Neural cell (in vitro differentiated cells): ENCODE results near the gene CD14. TPM values are rescaled to one million over a fixed set of nuclear protein-coding genes. Genes with fewer than 3 reads are reported as not detected.

Source experiments
- H2AFZ ChIP-seq: fragments of 200-600, 300-800 bp; sonication (generic), shearing (Covaris generic); 2 replicates; pipeline ENCODE4 v1.6.0; 2014; ENCODE audit warnings: low read depth, mild to moderate bottlenecking, antibody characterized with exemption, low read length, moderate library complexity
- H3F3A ChIP-seq: fragments of 200-600 bp; shearing (Covaris generic); 2 replicates; pipeline ENCODE4 v1.6.1; 2016; ENCODE audit warnings: mild to moderate bottlenecking, moderate library complexity, mixed read lengths, antibody characterized with exemption, low read length; ENCODE audit not compliant: insufficient read depth, poor library complexity, severe bottlenecking
- H3K27ac ChIP-seq: fragments of 200-600, 300-800 bp; sonication (generic), shearing (Covaris generic); 2 replicates; pipeline ENCODE4 v1.5.1; 2014; ENCODE audit warnings: mild to moderate bottlenecking, low read length, moderate library complexity
- H3K27me3 ChIP-seq: fragments of 300-800, 200-600 bp; sonication (generic), shearing (Covaris generic); 2 replicates; pipeline ENCODE4 v1.6.0; 2014; ENCODE audit warnings: mild to moderate bottlenecking, low read depth, low read length, moderate library complexity; ENCODE audit not compliant: insufficient read depth
- H3K36me3 ChIP-seq: fragments of 300-800, 200-600 bp; sonication (generic), shearing (Covaris generic); 2 replicates; pipeline ENCODE4 v1.5.1; 2014; ENCODE audit warnings: mild to moderate bottlenecking, antibody characterized with exemption, low read length, moderate library complexity; ENCODE audit not compliant: insufficient read depth
- H3K4me2 ChIP-seq: fragments of 300-800, 200-600 bp; sonication (generic), shearing (Covaris generic); 2 replicates; pipeline ENCODE4 v1.6.0; 2014; ENCODE audit warnings: mild to moderate bottlenecking, low read length
- H3K4me3 ChIP-seq: fragments of 300-800, 200-600 bp; sonication (generic), shearing (Covaris generic); 2 replicates; pipeline ENCODE4 v1.5.1; 2014; ENCODE audit warnings: mild to moderate bottlenecking, low read length, moderate library complexity
- H3K79me2 ChIP-seq: fragments of 200-600 bp; shearing (Covaris generic); replicated peaks from 2 replicates; pipeline ENCODE4 v1.6.0; 2014; ENCODE audit warnings: mild to moderate bottlenecking, low read length, moderate library complexity; ENCODE audit not compliant: insufficient read depth
- H3K9ac ChIP-seq: fragments of 300-800, 200-600 bp; sonication (generic), shearing (Covaris generic); 2 replicates; pipeline ENCODE4 v1.6.1; 2016; ENCODE audit warnings: mild to moderate bottlenecking, low read length, mixed read lengths
- H3K9me2 ChIP-seq: fragments of 200-600 bp; shearing (Covaris generic); 2 replicates; pipeline ENCODE4 v1.6.1; 2016; ENCODE audit warnings: mild to moderate bottlenecking, low read length, mixed read lengths; ENCODE audit not compliant: insufficient read depth
- H3K9me3 ChIP-seq: fragments of 200-600, 300-800 bp; sonication (generic), shearing (Covaris generic); 2 replicates; pipeline ENCODE4 v1.6.1; 2016; ENCODE audit warnings: mild to moderate bottlenecking, mixed run types, low read length, moderate library complexity, mixed read lengths
- H4K20me1 ChIP-seq: fragments of 200-600 bp; shearing (Covaris generic); 2 replicates; pipeline ENCODE4 v1.6.1; 2016; ENCODE audit warnings: mild to moderate bottlenecking, mixed run types; ENCODE audit not compliant: insufficient read depth
- CTCF ChIP-seq: fragments of 450-650 bp; IDR thresholded peaks from 2 replicates; pipeline ENCODE4 v1.5.1; 2014; ENCODE audit warnings: antibody characterized with exemption, mild to moderate bottlenecking, moderate library complexity; ENCODE audit not compliant: poor library complexity, severe bottlenecking
- EP300 ChIP-seq: fragments of 450-650 bp; conservative IDR thresholded peaks from 2 replicates; pipeline ENCODE4 v1.6.1; 2014; ENCODE audit warnings: antibody characterized with exemption, mild to moderate bottlenecking, moderate library complexity; ENCODE audit not compliant: poor library complexity, severe bottlenecking
- EZH2 ChIP-seq: fragments of 200-600, 300-800 bp; shearing (Covaris generic), sonication (generic); IDR thresholded peaks from 2 replicates; pipeline ENCODE4 v1.6.1; 2014; ENCODE audit warnings: antibody characterized with exemption, low read length, borderline replicate concordance, mild to moderate bottlenecking; ENCODE audit not compliant: insufficient read depth, poor library complexity, severe bottlenecking
- MXI1 ChIP-seq: fragments of 450-650 bp; conservative IDR thresholded peaks from 2 replicates; pipeline ENCODE4 v1.6.1; 2014; ENCODE audit warnings: antibody characterized with exemption, mild to moderate bottlenecking; ENCODE audit not compliant: poor library complexity, severe bottlenecking
- POLR2AphosphoS5 ChIP-seq: IDR thresholded peaks from 2 replicates; pipeline ENCODE4 v1.6.1; 2012
- RAD21 ChIP-seq: fragments of 450-650 bp; conservative IDR thresholded peaks from 2 replicates; pipeline ENCODE4 v1.6.1; 2014; ENCODE audit warnings: antibody characterized with exemption, mild to moderate bottlenecking, moderate library complexity
- REST ChIP-seq: IDR thresholded peaks from 2 replicates; pipeline ENCODE4 v1.6.1; 2012; ENCODE audit warnings: borderline replicate concordance
- SMC3 ChIP-seq: fragments of 450-650 bp; conservative IDR thresholded peaks from 2 replicates; pipeline ENCODE4 v1.6.1; 2014; ENCODE audit warnings: antibody characterized with exemption, mild to moderate bottlenecking, moderate library complexity; ENCODE audit not compliant: poor library complexity
- TAF1 ChIP-seq: IDR thresholded peaks from 2 replicates; pipeline ENCODE4 v1.6.1; 2012; ENCODE audit warnings: low read depth
- polyA plus RNA-seq: library from polyadenylated mRNA; depleted of rRNA; stranded (reverse); fragments of >200 nt; gene quantifications from 2 replicates; pipeline ENCODE4 v1.2.3, GENCODE V29; 2014

Gene CD14
- polyA plus RNA-seq, 1 donor from 2014 or later: 1.5 TPM

DNA sequence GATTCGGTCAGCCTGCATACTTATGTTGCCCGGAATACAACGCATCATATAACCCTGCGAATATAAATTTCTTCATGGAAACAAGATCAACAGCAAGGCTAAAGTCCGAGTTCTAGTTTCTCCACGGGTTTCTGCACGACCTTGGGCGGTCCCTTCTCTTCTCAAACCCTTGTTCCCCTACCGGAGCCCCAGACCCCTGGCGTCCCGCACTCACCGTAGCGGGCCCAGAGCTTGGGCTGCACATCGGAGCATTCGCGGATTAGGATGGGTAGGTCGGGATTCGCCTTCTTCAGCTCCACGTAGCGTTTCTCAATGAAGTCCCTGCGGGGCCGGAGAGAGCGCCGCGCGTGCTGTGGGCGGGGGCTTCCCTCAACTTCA is 14.1 kb upstream of the CD14 start:
- Histone ChIP-seq H3K27ac (peak overlapping the region; percentile 88), H3K79me2 (peaks cover 20% of the 10 kb centered on the region), H3K4me3 (peak overlapping the region; percentile 99), H3K9ac (peak overlapping the region; percentile 77), H3K4me2 (peak overlapping the region; percentile 91), H4K20me1 (no peaks in the 10 kb centered on the region), H3K9me2 (no peaks in the 10 kb centered on the region), H3K27me3 (no peaks in the 10 kb centered on the region), H3K9me3 (no peaks in the 10 kb centered on the region), H3F3A (no peaks in the 10 kb centered on the region), H3K36me3 (peaks cover 5% of the 10 kb centered on the region), H2AFZ (peak overlapping the region; percentile 66)
- no peak for TF ChIP-seq RAD21
- TF ChIP-seq CTCF: no peak
- no peak for TF ChIP-seq POLR2AphosphoS5
- no peak for TF ChIP-seq MXI1
- no peak for TF ChIP-seq TAF1
- TF ChIP-seq REST: no peak
- TF ChIP-seq SMC3: no peak
- no peak for TF ChIP-seq EP300
- TF ChIP-seq EZH2: no peak

GRCh38 chr5:140642718-140643117 is 9.7 kb upstream of the CD14 start:
- no peaks in the 10 kb centered on the region for H3K9me2 ChIP-seq
- no peak overlapping the region for H3K4me2 ChIP-seq
- H3K27ac ChIP-seq: no peak overlapping the region
- no peak overlapping the region for H3K9ac ChIP-seq
- no peak overlapping the region for H3K4me3 ChIP-seq
- no peaks in the 10 kb centered on the region for H3K27me3 ChIP-seq
- H2AFZ ChIP-seq: no peak overlapping the region
- TF ChIP-seq EP300 (no peak), RAD21 (no peak), REST (no peak), MXI1 (no peak), CTCF (no peak), POLR2AphosphoS5 (no peak), SMC3 (no peak), TAF1 (no peak)
- no peaks in the 10 kb centered on the region for H3F3A ChIP-seq
- no peaks in the 10 kb centered on the region for H3K36me3 ChIP-seq
- H3K79me2 ChIP-seq: peaks cover 11% of the 10 kb centered on the region
- no peaks in the 10 kb centered on the region for H3K9me3 ChIP-seq
- H4K20me1 ChIP-seq: no peaks in the 10 kb centered on the region
